ENCODE results near the gene CMTM8. TPM values are rescaled to one million over a fixed set of nuclear protein-coding genes. Genes with fewer than 3 reads are reported as not detected.

The CMTM8 gene
- total and polyA plus RNA-seq, 2 of the 8 experiments (the other 6 are each of a cell fraction or from before 2014, with no cell fraction given) = 10.5 to 22.4 TPM

- H4K20me1 ChIP-seq (replicated peaks in 1 of 2; ENCODE audit: control insufficient read depth in 1 of 2, insufficient read depth in 2 of 2, low read length in 2 of 2) = no peaks in the 10 kb centered on the region
- no peak overlapping the region for H2BK120ac ChIP-seq (replicated peaks; ENCODE audit: low read depth, low read length)
- no peak overlapping the region for H3K4ac ChIP-seq (replicated peaks; ENCODE audit: insufficient read length, low read depth, low read length)
- H3K79me1 ChIP-seq (ENCODE audit: low read depth, low read length) = no peaks in the 10 kb centered on the region; the same call in none of the 2 replicates
- DNase-seq (ENCODE audit: low read depth in 1 of 2, low spot score in 2 of 2) (no peak), FAIRE-seq (no peak)
- CTCF ChIA-PET (ENCODE audit: partially characterized antibody) = interaction anchor here (0.7 to 2.7 kb wide), 3 partner anchors 12 to 130 kb away, joined by 3 to 24 read pairs (median 9); no protein-coding TSS in a partner anchor
- no peaks in the 10 kb centered on the region for H3K9me3 ChIP-seq (ENCODE audit: insufficient read depth in 2 of 2, low read depth in 1 of 2, low read length in 1 of 2)
- H2BK15ac ChIP-seq (ENCODE audit: low read length) = no peak overlapping the region
- no peaks in the 10 kb centered on the region for H3K27me3 ChIP-seq (replicated peaks in 1 of 4; ENCODE audit: control insufficient read depth in 3 of 4, extremely low read depth in 1 of 4, insufficient read depth in 3 of 4, low read length in 3 of 4)
- no peak overlapping the region for H2AK5ac ChIP-seq (ENCODE audit: low read depth, low read length)
- H3K27ac ChIP-seq (ENCODE audit: low read depth, low read length) = no peak overlapping the region
- no peak overlapping the region for H4K91ac ChIP-seq (replicated peaks; ENCODE audit: insufficient read length, low read length)
- no peak overlapping the region for H2BK20ac ChIP-seq (ENCODE audit: low read length)
- no peaks in the 10 kb centered on the region for H3K79me2 ChIP-seq (ENCODE audit: control insufficient read depth in 1 of 2, insufficient read depth in 2 of 2, low read length in 2 of 2)
- H3K14ac ChIP-seq (ENCODE audit: insufficient read length) = no peak overlapping the region
- no peak overlapping the region for H2BK5ac ChIP-seq (ENCODE audit: low read depth, low read length)
- H3K56ac ChIP-seq (replicated peaks; ENCODE audit: insufficient read length, low read depth, low read length) = no peak overlapping the region
- no peak overlapping the region for H4K5ac ChIP-seq (ENCODE audit: insufficient read length, low read depth, low read length)
- no peak overlapping the region for H3K9ac ChIP-seq (replicated peaks in 1 of 4; ENCODE audit: extremely low read depth in 1 of 4, low read depth in 3 of 4, low read length in 3 of 4)
- no peak overlapping the region for H2BK12ac ChIP-seq (ENCODE audit: low read depth, low read length)
- H4K8ac ChIP-seq (ENCODE audit: extremely low read depth, insufficient read depth, low read length) = no peak overlapping the region
- no peak overlapping the region for H3K4me3 ChIP-seq (ENCODE audit: extremely low read depth in 1 of 4, insufficient read depth in 2 of 4, low read depth in 3 of 4, low read length in 4 of 4)
- no peak for TF ChIP-seq FOSL1 (IDR thresholded peaks at IDR 0.05; ENCODE audit: insufficient read depth, low read depth, low read length)
- TF ChIP-seq MAFK (IDR thresholded peaks at IDR 0.05; ENCODE audit: low read depth, low read length) = no peak
- TF ChIP-seq TCF12 (IDR thresholded peaks at IDR 0.05; ENCODE audit: low read depth, low read length) = no peak
- no peak for TF ChIP-seq BRCA1 (IDR thresholded peaks at IDR 0.05; ENCODE audit: low read depth, low read length)
- no peak for TF ChIP-seq BACH1 (IDR thresholded peaks at IDR 0.05; ENCODE audit: low read length)
- no peak for TF ChIP-seq SRF (IDR thresholded peaks at IDR 0.05; ENCODE audit: low read depth, low read length)
- no peak for TF ChIP-seq SAP30 (IDR thresholded peaks at IDR 0.05; ENCODE audit: insufficient read depth, insufficient replicate concordance, low read length)
- no peak for TF ChIP-seq ZNF274 (IDR thresholded peaks at IDR 0.05; ENCODE audit: borderline replicate concordance, extremely low read depth, low read length)
- no peak for TF ChIP-seq GABPA (IDR thresholded peaks at IDR 0.05; ENCODE audit: borderline replicate concordance, insufficient read depth, low read length)
- no peaks in the 10 kb centered on the region for H3K36me3 ChIP-seq (ENCODE audit: control insufficient read depth in 2 of 4, insufficient read depth in 4 of 4, low read length in 3 of 4)
- 87% methylated on average over 4 of the region's 4 CpGs; no CpG with 5 or more reads in 1 of the 2 experiments for WGBS, 2 experiments (ENCODE audit: extremely low coverage in 1 of 2, insufficient coverage in 1 of 2, insufficient read length in 1 of 2, insufficient replicate concordance in 2 of 2, low coverage in 1 of 2, low lambda C conversion rate in 2 of 2, missing lambda C conversion rate in 1 of 2)
- peaks cover 0 to 20% (median 5%) of the 10 kb centered on the region in 4 experiments; a peak in 6 of 7 replicates for H3K4me1 ChIP-seq (replicated peaks in 1 of 4; ENCODE audit: control insufficient read depth in 3 of 4, insufficient read depth in 4 of 4, low read length in 3 of 4)
- POLR2A ChIA-PET (ENCODE audit: partially characterized antibody) = no interaction called here
- no peak overlapping the region for H3K23ac ChIP-seq (ENCODE audit: insufficient read length)
- no peak overlapping the region for H3K18ac ChIP-seq (ENCODE audit: extremely low read depth, low read length)
- H3K4me2 ChIP-seq (ENCODE audit: insufficient read depth in 1 of 2, low read depth in 2 of 2, low read length in 2 of 2) = no peak overlapping the region
- no peak overlapping the region for H2AFZ ChIP-seq (ENCODE audit: low read length)
- no peaks in the 10 kb centered on the region for H3K23me2 ChIP-seq (ENCODE audit: low read depth, low read length)
Observed at GRCh38 chr3:32308378-32308777, 69.9 kb downstream of the CMTM8 start.
